Muscle of leg (tissue), 11 donors: ENCODE measurements around the gene ARHGEF3. TPM values are rescaled to one million over a fixed set of nuclear protein-coding genes. Genes with fewer than 3 reads are reported as not detected.
A peak's percentile ranks its signal among the peaks of the same experiment; 100 is the strongest.
"Not testable (repeated sequence)": the region's sequence is repeated elsewhere in the genome, so short reads cannot be mapped to it uniquely, and the experiment has no call there.

Experiments used
- DNase-seq: peaks from one replicate; pipeline ENCODE4 v3.0.0; 2013
- H3K27ac ChIP-seq: one replicate; pipeline ENCODE4 v1.5.1; 2013; ENCODE audit warnings: mild to moderate bottlenecking, low read length, control low read depth
- H3K27me3 ChIP-seq: one replicate; pipeline ENCODE4 v1.6.1; 2013; ENCODE audit warnings: low read length; ENCODE audit not compliant: control insufficient read depth, insufficient read depth
- H3K36me3 ChIP-seq: one replicate; pipeline ENCODE4 v1.6.1; 2013; ENCODE audit warnings: low read length; ENCODE audit not compliant: control insufficient read depth, insufficient read depth
- H3K4me1 ChIP-seq: one replicate; pipeline ENCODE4 v1.6.1; 2013; ENCODE audit warnings: low read length; ENCODE audit not compliant: control insufficient read depth, insufficient read depth
- H3K4me3 ChIP-seq: one replicate; pipeline ENCODE4 v1.5.1; 2013; ENCODE audit warnings: low read length, control low read depth
- H3K9me3 ChIP-seq: replicated peaks from 2 replicates; pipeline ENCODE4 v1.6.1; 2013; ENCODE audit warnings: low read depth, low read length; ENCODE audit not compliant: control insufficient read depth
- WGBS: methylation state at CpG from one replicate; pipeline ENCODE4 v1.1.5; 2013; ENCODE audit warnings: missing lambda C conversion rate; ENCODE audit not compliant: insufficient coverage; 5-methylcytosine and 5-hydroxymethylcytosine counted together
- polyA plus RNA-seq, 8 donors: library from polyadenylated mRNA; unstranded; fragments of 120-200 nt; gene quantifications; one replicate each; pipeline versions ENCODE4 v1.2.1 to v1.2.3, GENCODE V29; 2013; ENCODE audit warnings: inconsistent platforms in 1 of 8, low replicate concordance in 1 of 8; ENCODE audit not compliant: insufficient read length in 8 of 8, insufficient read depth in 1 of 8
- total RNA-seq: library from RNA; stranded (reverse); fragments of 120-200 nt; gene quantifications from one replicate; pipeline ENCODE4 v1.2.4, GENCODE V29; 2013

The ARHGEF3 gene
- total and polyA plus RNA-seq, 9 donors = 21.9 to 31.8 (median 25.6) TPM

DNA sequence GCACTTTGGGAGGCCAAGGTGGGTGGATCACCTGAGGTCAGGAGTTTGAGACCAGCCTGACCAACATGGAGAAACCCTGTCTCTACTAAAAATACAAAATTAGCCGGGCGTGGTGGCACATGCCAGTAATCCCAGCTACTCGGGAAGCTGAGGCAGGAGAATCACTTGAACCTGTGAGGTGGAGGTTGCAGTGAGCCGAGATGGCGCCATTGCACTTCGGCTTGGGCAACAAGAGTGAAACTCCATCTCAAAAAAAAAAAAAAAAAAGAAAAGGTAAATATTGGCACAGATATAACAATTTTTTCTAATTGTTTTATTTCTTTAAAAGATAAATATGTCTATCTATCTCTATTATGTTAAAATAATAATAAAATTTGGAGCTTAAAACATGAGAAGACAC lies 94.3 kb downstream of the ARHGEF3 start:
- not testable (repeated sequence) for DNase-seq, H3K27ac ChIP-seq, H3K27me3 ChIP-seq, H3K4me3 ChIP-seq, H3K36me3 ChIP-seq, H3K9me3 ChIP-seq, H3K4me1 ChIP-seq
- WGBS = no CpG with 5 or more reads among the region's 6 CpGs

DNA sequence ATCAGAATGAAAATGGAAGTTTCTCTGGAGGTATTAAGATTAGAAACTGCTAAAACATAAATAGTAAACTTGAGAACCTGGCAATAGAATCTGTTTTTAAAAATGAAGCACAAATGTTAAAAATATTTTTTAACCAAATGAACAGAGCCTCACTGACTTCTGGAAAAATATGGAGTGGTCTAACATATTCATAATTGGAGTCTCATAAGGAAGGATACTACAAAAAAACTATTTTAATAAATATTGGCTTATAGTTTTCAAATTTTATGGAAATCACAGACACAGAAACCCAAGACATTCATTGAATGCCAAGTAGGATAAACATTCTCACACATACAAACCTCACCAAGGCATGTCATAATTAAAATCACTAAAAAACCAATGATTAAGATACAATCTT lies 95.1 kb downstream of the ARHGEF3 start:
- Histone ChIP-seq H3K9me3 (peaks cover 2% of the 10 kb centered on the region), H3K4me3 (no peak overlapping the region), H3K36me3 (no peaks in the 10 kb centered on the region), H3K4me1 (peaks cover 4% of the 10 kb centered on the region), H3K27ac (no peak overlapping the region), H3K27me3 (no peaks in the 10 kb centered on the region)
- no peak for DNase-seq

DNA sequence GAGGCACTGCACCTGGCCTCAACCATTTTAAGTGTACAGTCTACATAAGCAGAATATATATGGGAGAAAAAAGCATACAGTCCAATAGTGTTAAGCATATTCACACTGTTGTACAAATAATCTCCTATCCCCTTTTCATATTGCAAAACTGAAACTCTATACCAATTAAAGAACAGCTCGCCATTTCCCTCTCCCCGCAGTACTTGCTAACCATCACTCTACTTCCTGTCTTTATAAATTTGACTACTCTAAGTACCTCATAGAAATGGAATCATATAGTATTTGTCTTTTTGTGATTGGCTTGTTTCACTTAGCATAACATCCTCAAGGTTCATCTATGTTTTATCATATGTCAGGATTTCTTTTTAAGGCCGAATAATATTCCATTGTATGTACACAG lies 97.0 kb downstream of the ARHGEF3 start:
- Histone ChIP-seq H3K9me3 (peaks cover 2% of the 10 kb centered on the region), H3K4me3 (no peak overlapping the region), H3K36me3 (no peaks in the 10 kb centered on the region), H3K4me1 (peaks cover 4% of the 10 kb centered on the region), H3K27me3 (peaks cover 2% of the 10 kb centered on the region), H3K27ac (no peak overlapping the region)
- no CpG with 5 or more reads among the region's 3 CpGs for WGBS
- no peak for DNase-seq

DNA sequence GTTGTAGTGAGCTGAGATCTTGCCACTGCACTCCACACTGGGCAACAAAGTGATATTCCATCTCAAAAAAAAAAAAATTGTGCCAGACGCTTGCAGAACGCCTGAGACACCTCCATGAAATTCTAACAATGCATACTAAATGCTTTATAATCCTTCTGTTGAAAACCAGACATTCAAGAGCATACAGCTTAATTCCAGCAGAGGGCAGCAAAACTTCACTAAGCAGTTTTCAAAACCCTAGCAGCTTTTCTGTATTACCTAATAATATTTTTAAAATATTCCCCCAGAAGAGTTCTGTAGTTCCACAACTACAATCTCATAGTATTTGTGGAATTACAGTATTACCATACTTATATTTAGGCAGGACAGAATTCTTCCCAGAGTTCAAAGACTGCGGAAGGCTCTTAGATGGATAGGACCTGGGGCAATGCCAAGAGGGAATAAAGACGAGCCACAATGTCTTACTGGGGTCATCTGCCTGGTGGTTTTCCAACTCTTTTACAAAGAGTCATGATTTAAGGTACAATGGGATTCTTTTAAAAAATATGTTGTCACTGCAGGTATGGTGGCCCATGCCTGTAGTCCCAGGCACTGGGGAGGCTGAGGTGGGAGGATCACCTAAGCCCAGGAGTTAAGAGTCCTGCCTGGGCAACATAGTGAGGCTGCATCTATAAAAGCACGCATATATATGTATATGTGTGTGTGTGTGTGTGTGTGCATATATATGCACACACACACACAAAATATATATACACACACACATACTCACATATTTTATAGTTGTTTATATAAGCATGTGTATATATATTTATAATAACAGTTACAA lies 99.0 kb downstream of the ARHGEF3 start:
- DNase-seq = peak; percentile 89
- Histone ChIP-seq H3K27ac (no peak overlapping the region), H3K36me3 (no peaks in the 10 kb centered on the region), H3K27me3 (peaks cover 2% of the 10 kb centered on the region), H3K4me1 (peaks cover 4% of the 10 kb centered on the region), H3K9me3 (peaks cover 2% of the 10 kb centered on the region), H3K4me3 (no peak overlapping the region)
- WGBS = 32% methylated on average over 2 of the region's 5 CpGs

DNA sequence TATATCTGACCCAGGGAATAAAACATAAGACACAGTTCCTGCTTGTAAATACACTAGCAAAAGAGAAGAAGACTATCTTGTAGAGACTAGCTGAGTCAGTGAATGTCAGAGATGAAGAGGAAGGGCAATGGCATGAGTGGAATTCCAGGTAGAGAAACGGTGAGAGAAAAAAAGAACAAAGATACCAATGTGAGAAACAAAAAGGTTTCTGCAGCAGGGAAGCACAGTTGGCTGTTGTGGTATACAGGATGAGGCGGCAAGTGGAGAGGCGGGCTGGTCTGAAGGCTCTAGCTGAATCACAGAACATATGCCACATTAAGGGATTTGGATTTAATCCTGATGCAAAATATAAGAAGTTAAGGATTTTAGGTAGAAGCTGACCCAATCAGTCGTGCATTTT lies 101.6 kb downstream of the ARHGEF3 start:
- no peaks in the 10 kb centered on the region for H3K9me3 ChIP-seq
- peaks cover 2% of the 10 kb centered on the region for H3K27me3 ChIP-seq
- 56% methylated on average over 4 of the region's 4 CpGs for WGBS
- H3K4me3 ChIP-seq = no peak overlapping the region
- no peak overlapping the region for H3K27ac ChIP-seq
- H3K36me3 ChIP-seq = no peaks in the 10 kb centered on the region
- peaks cover 4% of the 10 kb centered on the region for H3K4me1 ChIP-seq
- DNase-seq = no peak

DNA sequence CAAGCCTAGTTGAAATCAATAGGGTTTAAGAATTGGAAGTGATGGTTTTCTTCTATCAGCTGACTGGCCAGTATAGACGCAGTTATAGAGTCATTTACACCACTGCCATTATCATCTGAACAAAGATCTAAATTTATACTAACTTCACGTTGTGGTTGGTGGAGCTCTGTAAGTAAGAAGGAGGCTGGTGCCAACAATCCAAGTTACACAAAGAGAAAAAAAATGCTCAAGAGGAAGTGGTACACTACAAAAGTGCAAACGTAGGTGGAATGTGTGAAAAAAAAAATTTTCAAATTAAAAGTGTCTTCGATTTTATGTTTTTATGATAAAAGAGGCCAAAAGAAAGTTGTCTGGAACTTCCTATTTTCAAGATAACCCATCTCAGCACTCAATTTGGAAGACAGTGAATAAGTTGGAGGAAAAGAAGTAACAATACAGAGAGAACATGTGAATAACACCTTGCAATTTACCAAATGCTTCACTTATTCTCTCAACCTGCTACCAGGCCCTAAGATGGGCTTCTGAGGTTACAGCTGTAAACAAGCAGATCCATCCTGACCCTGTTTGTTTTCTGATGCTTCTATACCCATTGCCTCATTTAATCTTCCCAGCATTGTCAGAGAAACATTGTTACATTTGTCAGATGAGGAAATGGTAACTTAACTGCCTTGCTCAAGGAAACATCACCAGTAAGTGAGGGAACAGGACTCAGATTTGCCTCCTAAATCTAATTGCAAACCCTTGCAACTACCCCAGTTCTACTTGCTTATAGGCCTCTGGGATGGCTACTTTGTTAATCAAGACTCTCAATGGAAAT lies 106.7 kb downstream of the ARHGEF3 start:
- Histone ChIP-seq H3K36me3 (no peaks in the 10 kb centered on the region), H3K4me1 (no peaks in the 10 kb centered on the region), H3K27ac (no peak overlapping the region), H3K27me3 (no peaks in the 10 kb centered on the region), H3K9me3 (no peaks in the 10 kb centered on the region), H3K4me3 (no peak overlapping the region)
- no peak for DNase-seq
- no CpG with 5 or more reads among the region's 4 CpGs for WGBS

DNA sequence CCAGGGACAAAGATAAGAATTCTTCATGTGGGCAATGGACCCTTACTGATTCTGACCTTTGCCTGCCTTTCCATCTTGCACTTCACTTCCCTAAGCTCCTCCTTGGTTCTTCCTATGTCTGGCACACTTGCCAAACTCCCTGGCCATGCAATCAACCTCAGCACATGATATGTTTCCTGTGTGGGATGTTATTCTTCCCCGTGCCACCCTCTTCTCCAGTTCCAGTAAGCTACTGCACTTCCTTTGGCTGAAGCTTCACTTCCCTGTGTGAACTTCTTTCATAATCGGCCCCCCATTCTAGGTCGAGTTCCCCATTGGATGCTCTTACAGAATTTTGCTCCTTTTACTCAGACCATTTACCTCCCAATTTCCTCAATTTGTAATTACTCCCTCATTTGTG lies 108.0 kb downstream of the ARHGEF3 start:
- Histone ChIP-seq H3K4me3 (no peak overlapping the region), H3K36me3 (no peaks in the 10 kb centered on the region), H3K27me3 (no peaks in the 10 kb centered on the region), H3K4me1 (no peaks in the 10 kb centered on the region), H3K9me3 (no peaks in the 10 kb centered on the region), H3K27ac (no peak overlapping the region)
- WGBS = 93% methylated on average over 2 of the region's 3 CpGs
- DNase-seq = peak; percentile 57

DNA sequence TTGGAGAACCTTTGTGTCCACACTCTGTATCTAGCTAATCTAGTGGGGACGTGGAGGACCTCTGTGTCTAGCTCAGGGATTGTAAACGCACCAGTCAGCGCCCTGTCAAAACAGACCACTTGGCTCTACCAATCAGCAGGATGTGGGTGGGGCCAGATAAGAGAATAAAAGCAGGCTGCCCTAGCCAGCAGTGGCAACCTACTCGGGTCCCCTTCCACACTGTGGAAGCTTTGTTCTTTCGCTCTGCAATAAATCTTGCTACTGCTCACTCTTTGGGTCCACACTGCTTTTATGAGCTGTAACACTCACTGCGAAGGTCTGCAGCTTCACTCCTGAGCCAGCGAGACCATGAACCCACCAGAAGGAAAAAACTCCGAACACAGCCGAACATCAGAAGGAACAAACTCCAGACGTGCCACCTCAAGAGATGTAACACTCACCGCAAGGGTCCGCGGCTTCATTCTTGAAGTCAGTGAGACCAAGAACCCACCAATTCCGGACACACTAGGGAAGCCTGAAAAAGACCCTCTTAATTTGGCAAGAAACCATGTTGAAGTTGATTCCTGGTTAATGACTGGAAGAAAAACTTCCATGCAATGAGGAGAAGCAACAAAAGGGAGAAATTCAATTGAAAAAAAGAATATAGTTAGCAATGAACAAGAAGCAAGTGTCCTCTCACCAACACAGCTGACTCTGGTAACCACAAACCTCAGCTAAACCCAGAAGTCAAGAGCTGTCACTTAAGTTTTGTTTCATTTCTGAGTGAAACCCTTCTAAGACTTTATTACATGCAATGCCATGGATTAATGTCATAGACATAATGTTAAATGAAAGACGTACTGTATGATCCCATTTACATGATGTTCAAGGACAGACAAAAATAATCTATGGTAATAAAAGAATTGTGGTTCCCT lies 109.0 kb downstream of the ARHGEF3 start:
- H3K27ac ChIP-seq, H3K4me3 ChIP-seq: not testable (repeated sequence)
- 79% methylated on average over 4 of the region's 15 CpGs for WGBS

DNA sequence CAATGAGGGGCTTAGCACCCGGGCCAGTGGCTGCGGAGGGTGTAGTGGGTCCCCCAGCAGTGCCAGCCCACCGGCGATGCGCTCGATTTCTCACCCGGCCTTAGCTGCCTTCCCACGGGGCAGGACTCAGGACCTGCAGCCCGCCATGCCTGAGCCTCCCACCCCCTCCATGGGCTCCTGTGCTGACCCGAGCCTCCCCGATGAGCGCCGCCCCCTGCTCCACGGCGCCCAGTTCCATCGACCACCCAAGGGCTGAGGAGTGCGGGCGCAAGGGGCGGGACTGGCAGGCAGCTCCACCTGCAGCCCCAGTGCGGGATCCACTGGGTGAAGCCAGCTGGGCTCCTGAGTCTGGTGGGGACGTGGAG lies 109.8 kb downstream of the ARHGEF3 start:
- not testable (repeated sequence) for H3K27ac ChIP-seq, H3K9me3 ChIP-seq, DNase-seq, H3K27me3 ChIP-seq, H3K36me3 ChIP-seq, H3K4me1 ChIP-seq, H3K4me3 ChIP-seq
- 99% methylated on average over 16 of the region's 21 CpGs for WGBS

More for the DNA sequence above, 109.0 kb downstream of the ARHGEF3 start:
- DNase-seq, H3K36me3 ChIP-seq, H3K27me3 ChIP-seq, H3K4me1 ChIP-seq, H3K9me3 ChIP-seq: not testable (repeated sequence)
